T-helper 2 cell treated with Interferon-gamma antibody and Interleukin-4, amounts not matched to agents 100 ng/mL and 5 ng/mL, for 36 hours (primary cell): Measurements from ENCODE around the gene CSF2. TPM values are rescaled to one million over a fixed set of nuclear protein-coding genes. Genes with fewer than 3 reads are reported as not detected.
"Not testable (repeated sequence)": the region's sequence is repeated elsewhere in the genome, so short reads cannot be mapped to it uniquely, and the experiment has no call there.

Source experiments
- intact Hi-C: fragments of 100-400 bp; cut with micrococcal nuclease; formaldehyde crosslinking; loops from one replicate; pipeline ENCODE4 v1.15.1; 2023
- total RNA-seq: library from RNA; stranded (reverse); gene quantifications from 2 replicates; pipeline ENCODE4 v1.2.3, GENCODE V29; 2022

Gene CSF2
- total RNA-seq, 1 donor from 2014 or later: 54.1 TPM

GRCh38 chr5:132103332-132103951 lies 29.9 kb downstream of the CSF2 start:
- intact Hi-C loops: loop anchor here (1.0 to 5.0 kb wide), 8 partner anchors 20 to 851 kb away; partner anchors contain the start of gene RAPGEF6

GRCh38 chr5:132103969-132104391 lies 30.4 kb downstream of the CSF2 start:
- intact Hi-C loops: loop anchor here (1.0 to 5.0 kb wide), 8 partner anchors 21 to 851 kb away; partner anchors contain the start of gene RAPGEF6

- intact Hi-C loops: loop anchor here (5.0 kb wide), 4 partner anchors 37 to 393 kb away; no protein-coding TSS in a partner anchor
Observed at GRCh38 chr5:132104556-132104955, 31.0 kb downstream of the CSF2 start.

GRCh38 chr5:132105688-132106087 lies 32.1 kb downstream of the CSF2 start:
- intact Hi-C loops: no loop called here

- intact Hi-C loops: not testable (repeated sequence)
Observed at GRCh38 chr5:132108495-132108894, 34.9 kb downstream of the CSF2 start.

GRCh38 chr5:132108957-132109356 lies 35.4 kb downstream of the CSF2 start:
- intact Hi-C loops: not testable (repeated sequence)

GRCh38 chr5:132109494-132110053 lies 36.0 kb downstream of the CSF2 start:
- intact Hi-C loops: loop anchor here (5.0 kb wide), 1 partner anchor 32 kb away; no protein-coding TSS in a partner anchor

GRCh38 chr5:132110195-132110594 lies 36.6 kb downstream of the CSF2 start:
- intact Hi-C loops: loop anchor here (5.0 kb wide), 1 partner anchor 33 kb away; no protein-coding TSS in a partner anchor

- intact Hi-C loops: loop anchor here (5.0 kb wide), 1 partner anchor 34 kb away; no protein-coding TSS in a partner anchor
Observed at GRCh38 chr5:132110930-132111329, 37.3 kb downstream of the CSF2 start.

GRCh38 chr5:132112111-132112510 lies 38.5 kb downstream of the CSF2 start:
- intact Hi-C loops: loop anchor here (5.0 kb wide), 1 partner anchor 35 kb away; no protein-coding TSS in a partner anchor

- intact Hi-C loops: loop anchor here (5.0 kb wide), 1 partner anchor 37 kb away; no protein-coding TSS in a partner anchor
Observed at GRCh38 chr5:132114150-132115121, 40.8 kb downstream of the CSF2 start.

GRCh38 chr5:132115375-132115774 lies 41.8 kb downstream of the CSF2 start:
- intact Hi-C loops: no loop called here

- intact Hi-C loops: no loop called here
Observed at GRCh38 chr5:132116072-132116471, 42.5 kb downstream of the CSF2 start.

GRCh38 chr5:132116909-132117489 lies 43.4 kb downstream of the CSF2 start:
- intact Hi-C loops: not testable (repeated sequence)

GRCh38 chr5:132120717-132121116 lies 47.1 kb downstream of the CSF2 start:
- intact Hi-C loops: not testable (repeated sequence)

- intact Hi-C loops: not testable (repeated sequence)
Observed at GRCh38 chr5:132122971-132123370, 49.4 kb downstream of the CSF2 start.

GRCh38 chr5:132123578-132123977 lies 50.0 kb downstream of the CSF2 start:
- intact Hi-C loops: not testable (repeated sequence)
